Stimulated activated CD8-positive, alpha-beta memory T cell treated with anti-CD3 and anti-CD28 coated beads, Interleukin-7, amount 100 ng/mL, for 4 hours (primary cell): ENCODE data around the gene VPS4B.
"Not testable (repeated sequence)": the region's sequence is repeated elsewhere in the genome, so short reads cannot be mapped to it uniquely, and the experiment has no call there.

Source experiments
- DNase-seq, 2 donors: peaks; one replicate each; pipeline ENCODE4 v3.0.0-alpha.2; 2020; ENCODE audit warnings: low read depth in 2 of 2

The VPS4B gene

DNA sequence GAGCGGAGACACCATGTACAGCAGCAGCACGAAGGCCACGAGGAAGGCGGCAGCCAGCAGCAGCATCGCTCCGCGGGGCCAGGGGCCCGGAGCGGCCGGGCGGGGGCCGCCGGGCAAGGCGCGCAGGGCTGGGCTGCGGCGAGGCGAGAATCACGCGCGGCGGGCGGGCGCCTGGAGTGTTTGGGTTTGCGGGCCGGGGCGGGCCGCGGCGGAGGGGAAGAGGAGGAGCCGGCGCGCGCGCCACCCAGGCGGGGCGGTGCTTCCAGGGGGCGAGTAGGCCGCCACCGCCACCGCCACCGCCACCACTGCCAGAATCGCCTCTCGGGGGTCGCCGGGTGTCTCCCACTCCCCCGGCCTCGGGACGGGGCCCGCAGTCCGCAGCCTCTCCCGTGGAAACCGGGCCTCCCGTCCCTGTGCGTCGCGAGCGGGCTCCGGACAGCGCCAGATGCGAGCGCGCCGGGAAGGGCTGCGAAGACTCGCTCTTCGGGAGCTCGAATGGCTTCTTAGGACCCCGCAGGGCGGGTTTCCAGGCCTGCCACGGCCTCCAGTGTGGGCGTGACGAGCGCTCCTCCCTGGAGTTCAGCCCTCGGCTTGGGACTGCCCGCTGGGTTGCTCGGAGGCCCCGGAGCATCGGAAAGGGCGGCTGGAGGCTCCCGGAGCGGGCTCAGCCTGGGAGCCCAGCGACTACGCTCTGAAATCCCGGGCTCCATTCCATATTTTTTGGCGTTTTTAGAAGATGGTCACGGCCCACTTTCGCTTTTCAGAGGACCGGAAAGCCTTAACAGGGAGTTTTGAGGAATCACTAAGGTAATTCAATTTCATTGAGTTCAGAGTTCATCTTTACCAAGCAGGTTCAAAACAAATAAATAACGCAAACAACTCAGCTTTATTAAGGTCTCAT, 55.0 kb downstream of the VPS4B start, which contains the start of gene KDSR:
TSS of gene KDSR (minus strand) at position 154 of the 901 bp plus-strand sequence. CDS start at position 66, 88 bp downstream.
- peak; percentile 39 to 78 for DNase-seq

DNA sequence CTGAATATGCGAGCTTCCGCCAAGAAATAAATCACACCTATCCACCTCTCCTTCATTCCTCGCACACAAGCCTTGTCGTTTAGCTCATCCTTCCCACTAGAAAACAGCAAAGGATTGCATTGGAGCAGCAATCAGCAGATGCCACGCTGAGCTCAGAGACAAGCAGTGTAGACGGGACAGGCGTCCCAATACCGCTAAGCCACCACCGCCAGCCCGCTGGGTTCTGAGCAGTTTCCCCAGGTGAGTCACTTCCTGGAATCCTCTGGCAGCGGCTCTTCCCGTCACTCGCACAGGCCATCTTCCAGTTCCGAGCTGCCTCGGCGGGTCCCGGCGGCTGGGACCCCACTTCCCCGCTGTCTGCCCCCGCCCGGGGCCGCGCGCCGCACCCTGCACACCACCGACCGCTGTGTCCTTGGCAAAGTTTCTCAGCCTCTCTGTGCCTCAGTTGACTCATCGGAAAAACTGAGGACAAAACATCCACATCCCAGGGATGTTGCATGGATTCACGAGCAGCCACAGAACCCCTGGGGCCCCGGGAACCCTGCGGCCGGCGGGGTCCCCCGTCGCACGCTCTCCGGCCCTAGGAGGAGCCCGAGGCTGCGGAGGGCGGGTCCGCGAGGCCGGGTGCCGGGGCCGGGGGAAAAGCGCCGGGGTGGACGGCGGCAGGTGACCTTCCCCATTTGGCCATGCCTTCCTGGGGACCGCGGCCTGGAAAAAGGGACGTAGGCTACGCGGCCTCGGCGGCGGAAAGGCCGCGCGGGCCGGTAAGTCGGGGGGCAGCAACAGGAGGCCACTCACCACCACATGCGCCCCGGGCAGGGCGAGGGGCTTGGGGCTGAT, 55.8 kb downstream of the VPS4B start:
- DNase-seq = peak; percentile 59 to 66

DNA sequence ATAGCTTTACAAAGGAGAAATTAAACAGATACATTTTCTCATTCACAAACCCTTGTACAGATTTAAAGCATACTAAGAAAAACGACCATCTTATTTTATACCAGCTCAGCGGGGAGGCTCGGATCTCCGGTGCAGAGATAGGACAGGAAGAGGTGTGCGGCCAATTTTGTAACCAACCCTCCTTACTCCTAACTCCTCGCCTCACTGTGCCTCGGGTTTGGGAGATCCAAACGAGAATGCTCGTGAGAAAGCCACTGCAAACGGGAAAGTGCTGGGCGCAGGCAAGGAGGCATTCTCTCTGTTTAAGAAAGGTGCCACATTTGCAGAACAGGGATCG, 56.4 kb downstream of the VPS4B start:
- no peak for DNase-seq

GRCh38 chr18:63363951-63364350, 58.3 kb downstream of the VPS4B start:
- DNase-seq = peak; percentile 15

- DNase-seq = not testable (repeated sequence)
These were observed 58.9 kb downstream of the VPS4B start for GRCh38 chr18:63363420-63363819.

GRCh38 chr18:63356272-63356896, 65.9 kb downstream of the VPS4B start:
- no peak for DNase-seq

DNA sequence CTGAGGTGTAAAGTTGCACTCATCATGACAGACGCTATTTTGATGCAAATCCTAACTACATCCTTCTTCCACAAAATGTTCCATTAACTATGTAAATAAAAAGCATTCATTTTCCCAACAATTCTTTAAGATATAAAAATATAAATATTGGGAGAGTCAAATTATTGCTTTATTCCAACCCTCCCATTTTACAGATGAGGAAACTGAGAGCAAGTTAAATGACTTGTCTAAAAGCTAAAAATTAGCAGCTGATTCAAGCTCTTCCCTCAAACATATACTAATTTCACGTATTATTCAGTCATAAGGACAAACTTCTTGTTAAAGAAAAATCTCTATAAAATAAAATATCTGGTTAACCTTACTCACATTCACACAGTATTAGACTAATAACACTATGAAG, 72.0 kb downstream of the VPS4B start:
- no peak for DNase-seq

DNA sequence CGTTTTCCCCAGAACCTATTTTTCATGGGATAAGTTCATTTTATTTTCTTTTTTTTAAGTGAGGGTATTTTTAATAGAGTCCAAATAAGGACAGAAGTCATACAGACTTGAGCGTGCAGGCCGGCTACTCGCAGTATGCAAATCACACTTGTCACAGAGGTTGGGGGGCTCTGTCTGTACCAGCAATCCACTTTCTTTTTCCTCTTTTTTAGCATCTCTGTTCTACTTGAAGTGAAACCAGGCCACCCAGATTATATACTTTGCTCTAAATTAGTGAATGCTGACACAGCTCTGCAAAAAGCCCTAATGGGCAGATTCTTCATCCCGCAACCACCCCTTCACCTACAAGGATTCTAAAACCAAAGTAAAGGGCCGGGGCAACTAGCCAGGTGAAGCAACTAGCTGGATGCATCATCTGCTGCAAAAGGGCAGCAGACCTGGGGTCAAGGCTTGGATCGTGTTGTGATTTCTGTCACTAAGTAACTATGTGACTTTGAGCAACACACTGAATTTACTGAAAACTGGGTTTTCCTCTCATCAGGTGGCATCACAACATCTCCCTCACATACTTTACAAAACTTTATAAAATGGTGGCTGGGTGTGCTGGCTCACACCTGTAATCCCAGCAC, 73.7 kb downstream of the VPS4B start:
- no peak for DNase-seq

DNA sequence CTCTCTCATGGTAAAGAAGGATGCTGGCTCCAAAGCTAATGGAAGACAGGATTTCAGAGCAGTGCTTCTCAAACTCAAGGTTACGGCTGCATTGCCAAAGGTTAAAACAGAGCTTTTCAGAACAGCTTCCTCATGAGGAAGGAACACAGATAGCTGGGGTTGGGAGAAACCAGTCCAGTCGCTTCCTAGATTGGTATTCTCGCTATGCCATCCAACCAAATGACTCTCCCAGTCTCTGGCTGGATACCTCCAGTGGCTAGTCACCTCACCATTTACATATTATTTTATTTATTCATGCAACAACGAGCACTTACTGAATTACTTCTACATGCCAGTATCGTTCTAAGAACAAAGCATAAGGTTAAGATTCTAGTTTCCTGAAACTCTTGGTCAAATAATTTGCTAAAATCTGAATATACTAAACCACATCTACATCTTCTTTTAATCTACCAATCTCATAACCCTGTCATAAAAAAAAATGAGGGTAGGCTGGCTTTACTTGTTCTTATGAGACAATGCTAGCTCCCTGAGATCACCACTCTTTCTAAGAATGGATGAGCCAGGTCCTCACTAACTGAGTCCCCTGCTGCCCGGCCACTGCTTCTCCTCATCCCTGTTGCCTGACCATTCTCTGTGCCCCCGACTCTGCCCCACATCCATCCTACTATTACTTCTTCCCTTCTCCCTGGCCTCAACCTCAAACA, 75.6 kb downstream of the VPS4B start:
- no peak for DNase-seq

- no peak for DNase-seq
These were observed 76.2 kb downstream of the VPS4B start for GRCh38 chr18:63346031-63346430.

DNA sequence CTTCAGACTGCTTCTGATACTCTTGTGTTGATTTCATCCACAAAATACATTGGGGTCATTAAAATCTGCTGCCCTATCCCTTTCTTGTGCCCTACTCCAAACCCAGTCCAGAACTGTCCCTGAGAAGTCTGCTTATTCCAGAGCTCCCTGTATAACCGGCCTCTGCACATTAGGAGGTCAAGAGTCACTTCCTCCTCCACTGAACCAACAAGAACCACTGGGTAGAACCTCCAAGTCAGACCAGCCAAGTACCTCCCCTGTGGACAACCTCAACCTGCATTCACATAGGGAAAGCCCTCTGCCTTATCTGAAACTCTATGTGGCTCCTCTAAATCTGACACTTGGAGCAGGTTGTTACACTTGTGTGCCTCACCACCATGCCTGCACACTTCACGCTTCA, 77.4 kb downstream of the VPS4B start:
- no peak for DNase-seq

DNA sequence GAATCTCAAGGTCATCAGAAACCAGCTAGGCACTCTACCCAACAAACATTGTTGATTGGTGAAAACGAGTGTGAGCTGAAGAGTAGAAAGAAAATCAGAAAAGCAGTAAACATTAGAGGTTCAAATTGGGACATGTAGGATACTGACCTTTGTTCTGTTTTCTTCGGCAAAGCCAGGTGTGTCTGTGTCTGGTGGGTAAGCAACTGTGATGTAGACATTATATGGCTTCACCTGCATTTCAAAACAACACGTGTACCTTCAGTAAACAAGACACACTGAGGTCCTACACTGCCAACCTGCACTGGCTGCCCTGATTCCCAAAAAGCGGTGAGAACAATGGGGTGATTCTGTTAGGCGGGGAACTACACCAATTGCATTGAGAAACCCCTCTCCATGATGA, 78.0 kb downstream of the VPS4B start:
- no peak for DNase-seq

- no peak for DNase-seq
These were observed 80.1 kb downstream of the VPS4B start for GRCh38 chr18:63342206-63342605.

GRCh38 chr18:63339920-63340484, 82.3 kb downstream of the VPS4B start:
- no peak for DNase-seq
